ENCODE results near the gene MCM3.
A peak's percentile ranks its signal among the peaks of the same experiment; 100 is the strongest.

The MCM3 gene

DNA sequence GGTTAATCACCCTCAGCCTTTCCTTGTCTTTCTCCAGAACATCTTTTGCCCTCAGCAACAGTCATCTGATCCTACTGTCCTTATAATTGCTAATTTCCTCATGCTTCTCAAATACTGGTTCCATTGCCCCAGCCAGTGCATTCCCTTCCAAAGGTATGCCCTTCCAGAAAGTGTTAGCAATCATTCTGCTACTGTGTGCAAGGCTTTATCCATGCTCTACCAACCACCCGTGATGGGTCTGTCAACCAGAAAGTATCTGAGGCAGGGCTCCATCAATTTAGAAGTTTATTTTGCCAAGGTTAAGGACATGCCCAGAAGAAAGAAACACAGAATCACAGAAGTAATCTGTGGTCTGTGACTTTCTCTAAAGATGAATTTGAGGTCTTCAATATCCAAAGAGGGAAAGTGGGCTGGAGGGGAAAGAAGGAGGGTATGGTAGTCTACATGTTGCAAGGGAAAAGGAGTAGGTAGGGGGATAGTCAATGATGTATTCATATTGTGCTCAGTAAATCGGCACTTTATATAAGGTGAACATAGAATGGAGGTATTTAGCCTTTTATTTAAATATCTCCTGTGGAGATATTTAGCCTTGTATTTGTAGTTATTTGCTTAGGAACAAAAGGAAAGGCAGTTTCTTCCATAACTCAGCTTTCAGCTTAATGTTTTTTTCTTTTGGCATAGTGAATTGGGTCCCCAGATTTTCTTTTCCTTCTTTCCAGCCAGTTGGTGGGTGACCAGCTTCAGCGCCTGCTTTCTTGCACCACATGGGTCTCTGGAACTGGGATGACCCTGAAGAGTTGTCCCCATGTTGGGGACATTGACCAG is 42.2 kb upstream of the MCM3 start:
- H3K4me3 ChIP-seq (ENCODE audit: low read length): no peak overlapping the region
- DNase-seq (ENCODE audit: low read depth): no peak
- TF ChIP-seq, protein P1, sequence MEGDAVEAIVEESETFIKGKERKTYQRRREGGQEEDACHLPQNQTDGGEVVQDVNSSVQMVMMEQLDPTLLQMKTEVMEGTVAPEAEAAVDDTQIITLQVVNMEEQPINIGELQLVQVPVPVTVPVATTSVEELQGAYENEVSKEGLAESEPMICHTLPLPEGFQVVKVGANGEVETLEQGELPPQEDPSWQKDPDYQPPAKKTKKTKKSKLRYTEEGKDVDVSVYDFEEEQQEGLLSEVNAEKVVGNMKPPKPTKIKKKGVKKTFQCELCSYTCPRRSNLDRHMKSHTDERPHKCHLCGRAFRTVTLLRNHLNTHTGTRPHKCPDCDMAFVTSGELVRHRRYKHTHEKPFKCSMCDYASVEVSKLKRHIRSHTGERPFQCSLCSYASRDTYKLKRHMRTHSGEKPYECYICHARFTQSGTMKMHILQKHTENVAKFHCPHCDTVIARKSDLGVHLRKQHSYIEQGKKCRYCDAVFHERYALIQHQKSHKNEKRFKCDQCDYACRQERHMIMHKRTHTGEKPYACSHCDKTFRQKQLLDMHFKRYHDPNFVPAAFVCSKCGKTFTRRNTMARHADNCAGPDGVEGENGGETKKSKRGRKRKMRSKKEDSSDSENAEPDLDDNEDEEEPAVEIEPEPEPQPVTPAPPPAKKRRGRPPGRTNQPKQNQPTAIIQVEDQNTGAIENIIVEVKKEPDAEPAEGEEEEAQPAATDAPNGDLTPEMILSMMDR (IDR thresholded peaks at IDR 0.05; ENCODE audit: insufficient read depth, low read depth, low read length, missing control alignments): no peak

DNA sequence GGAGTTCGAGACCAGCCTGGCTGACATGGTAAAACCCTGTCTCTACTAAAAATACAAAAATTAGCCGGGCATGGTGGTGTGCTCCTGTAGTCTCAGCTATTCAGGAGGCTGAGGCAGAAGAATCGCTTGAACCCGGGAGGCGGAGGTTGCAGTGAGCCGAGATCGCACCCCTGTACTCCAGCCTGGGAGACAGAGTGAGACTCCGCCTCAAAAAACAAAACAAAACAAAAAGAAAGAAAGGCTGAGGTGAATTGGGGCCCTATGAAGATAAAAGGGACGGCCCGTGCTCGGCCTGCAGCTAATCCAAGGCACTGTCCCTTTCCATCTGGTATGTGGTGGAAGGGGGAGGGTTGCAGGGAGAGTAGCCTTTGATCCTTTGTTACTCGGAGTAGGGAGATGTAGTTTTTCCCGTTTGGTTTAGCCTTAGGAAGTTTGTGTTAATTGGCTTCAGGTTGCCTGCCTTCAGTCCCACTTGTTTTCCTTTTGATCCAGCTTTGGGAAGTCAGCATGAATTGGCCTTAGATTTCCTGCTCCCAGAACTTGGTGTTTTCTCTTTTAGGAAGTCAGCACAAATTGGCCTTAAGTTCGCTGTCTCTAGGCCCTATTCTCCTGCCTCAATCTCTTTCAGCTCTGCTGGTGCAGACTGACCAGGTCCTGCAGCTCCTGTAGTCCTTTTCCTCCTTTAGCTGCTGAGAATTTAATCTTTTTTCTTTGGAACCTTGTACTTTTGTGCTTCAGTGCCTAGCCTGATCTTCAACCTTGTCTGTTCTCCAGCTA is 41.3 kb upstream of the MCM3 start:
- no peak overlapping the region for H3K4me3 ChIP-seq (ENCODE audit: low read length)
- TF ChIP-seq, protein P1 (IDR thresholded peaks at IDR 0.05; ENCODE audit: insufficient read depth, low read depth, low read length, missing control alignments): no peak

DNA sequence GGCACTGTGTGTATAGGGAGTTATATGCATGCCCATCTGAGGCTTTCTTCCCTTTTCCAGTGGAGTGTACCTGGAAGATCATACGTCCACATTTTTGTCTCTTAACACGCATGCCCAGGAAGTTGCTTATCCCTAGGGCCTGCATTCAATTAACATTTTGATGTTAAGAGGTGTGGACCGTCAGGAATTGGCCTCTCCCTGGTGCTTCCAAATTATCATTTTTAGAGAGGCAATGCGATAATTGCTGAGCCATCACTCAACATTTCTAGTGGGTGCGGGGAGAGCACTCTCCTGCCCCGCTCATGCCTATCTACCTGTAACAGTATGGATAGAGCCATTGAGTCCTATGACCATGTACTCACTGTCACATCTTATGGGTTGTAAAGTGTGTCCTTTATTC is 39.6 kb upstream of the MCM3 start:
- H3K4me3 ChIP-seq (ENCODE audit: low read length): no peak overlapping the region
- TF ChIP-seq, protein P1 (IDR thresholded peaks at IDR 0.05; ENCODE audit: insufficient read depth, low read depth, low read length, missing control alignments): no peak
- DNase-seq (ENCODE audit: low read depth): no peak

More for the DNA sequence above, 41.3 kb upstream of the MCM3 start:
- DNase-seq (ENCODE audit: low read depth): no peak

DNA sequence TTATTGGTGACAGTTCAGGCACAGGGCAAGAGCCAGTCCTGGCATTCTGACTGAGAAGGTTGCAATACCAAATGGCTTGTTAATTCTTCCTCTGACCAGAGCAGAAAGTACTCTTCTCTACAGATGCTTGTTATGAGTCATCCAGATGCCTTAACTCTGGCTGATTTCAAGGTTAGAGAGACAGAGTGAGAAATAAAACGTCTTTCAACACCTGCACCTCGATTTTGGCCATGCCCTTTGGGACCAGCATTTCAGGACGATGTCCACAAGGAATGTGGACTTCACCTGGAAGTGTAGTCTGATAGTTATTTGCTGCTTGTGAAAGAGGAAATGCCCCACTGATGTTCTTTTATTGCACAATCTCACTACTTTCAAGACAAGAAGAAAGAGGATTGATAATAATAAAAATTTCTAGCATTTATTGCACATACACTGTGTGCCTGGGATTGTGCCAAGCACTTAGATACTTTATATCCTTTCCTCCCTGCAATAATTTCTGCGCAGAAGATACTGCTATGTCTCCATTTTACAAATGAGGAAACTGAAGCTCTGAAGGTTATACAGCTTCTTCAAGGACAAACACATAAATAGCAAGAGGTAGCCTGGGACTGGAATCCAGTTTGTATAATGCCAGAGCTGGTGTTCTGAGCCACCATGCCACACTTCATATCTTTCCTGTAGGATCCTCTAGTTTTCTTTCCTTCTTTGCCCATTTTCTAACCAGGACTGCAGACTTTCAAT is 33.5 kb upstream of the MCM3 start:
- TF ChIP-seq, protein P1 (IDR thresholded peaks at IDR 0.05; ENCODE audit: insufficient read depth, low read depth, low read length, missing control alignments): no peak
- no peak overlapping the region for H3K4me3 ChIP-seq (ENCODE audit: low read length)
- peak; percentile 45 for DNase-seq (ENCODE audit: low read depth)

DNA sequence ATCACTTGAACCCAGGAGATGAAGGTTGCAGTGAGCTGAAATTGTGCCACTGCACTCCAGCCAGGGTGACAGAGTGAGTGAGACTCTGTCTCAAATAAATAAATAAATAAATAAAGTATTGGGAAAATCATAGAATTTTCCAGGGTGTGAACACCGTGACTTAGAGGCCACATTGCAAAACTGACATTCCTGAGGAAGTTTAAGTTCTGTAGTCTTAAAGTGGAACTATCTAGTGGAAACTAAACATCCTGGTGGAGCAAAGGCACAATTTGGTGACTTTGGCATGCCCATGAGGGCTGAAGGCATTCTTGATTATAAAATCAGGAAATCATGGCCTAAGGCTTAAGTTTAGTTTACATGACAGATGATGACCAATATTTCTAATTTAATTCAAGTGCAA is 32.7 kb upstream of the MCM3 start:
- no peak overlapping the region for H3K4me3 ChIP-seq (ENCODE audit: low read length)
- DNase-seq (ENCODE audit: low read depth): no peak
- TF ChIP-seq, protein P1 (IDR thresholded peaks at IDR 0.05; ENCODE audit: insufficient read depth, low read depth, low read length, missing control alignments): no peak

DNA sequence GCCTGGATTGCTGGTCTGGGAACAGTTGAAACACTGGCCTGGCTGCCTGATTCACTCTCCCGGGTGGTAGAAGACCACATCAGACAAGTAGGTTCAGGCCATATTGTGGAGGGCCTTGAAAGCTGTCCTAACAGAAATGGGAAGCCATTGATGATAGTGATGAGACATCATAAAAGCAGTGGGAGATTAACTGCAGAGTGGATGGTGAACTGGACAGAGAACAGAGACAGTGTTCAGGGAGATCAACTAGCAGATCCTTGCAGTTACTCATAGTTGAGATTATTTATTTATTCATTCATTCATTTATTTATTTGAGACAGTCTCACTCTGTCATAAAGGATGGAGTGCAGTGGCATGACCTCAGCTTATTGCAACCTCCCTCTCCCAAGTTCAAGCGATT is 30.2 kb upstream of the MCM3 start:
- H3K4me3 ChIP-seq (ENCODE audit: low read length): no peak overlapping the region
- DNase-seq (ENCODE audit: low read depth): no peak
- TF ChIP-seq, protein P1 (IDR thresholded peaks at IDR 0.05; ENCODE audit: insufficient read depth, low read depth, low read length, missing control alignments): no peak

All from epithelial cell of esophagus (primary cell).